Smooth muscle cell (in vitro differentiated cells): ENCODE results near the gene RUNX2. TPM values are rescaled to one million over a fixed set of nuclear protein-coding genes. Genes with fewer than 3 reads are reported as not detected.

Experiments used
- DNase-seq: peaks from one replicate; lab custom pipeline; 2025; ENCODE audit not compliant: unreplicated experiment; lab: John Stamatoyannopoulos, UW
- H2AFZ ChIP-seq: fragments of 200-600 bp; sonication (generic); 2 replicates; pipeline ENCODE4 v1.6.0; 2016; ENCODE audit warnings: antibody characterized with exemption, low read depth, mild to moderate bottlenecking
- H3F3A ChIP-seq: fragments of 200-600 bp; sonication (generic); 2 replicates; pipeline ENCODE4 v1.6.0; 2017; ENCODE audit warnings: antibody characterized with exemption, low read depth
- H3K27ac ChIP-seq: fragments of 200-600 bp; sonication (generic); 2 replicates; pipeline ENCODE4 v1.5.1; 2016; ENCODE audit warnings: low read depth, mild to moderate bottlenecking
- H3K27me3 ChIP-seq: fragments of 200-600 bp; sonication (generic); 2 replicates; pipeline ENCODE4 v1.6.1; 2016; ENCODE audit warnings: low read depth, mild to moderate bottlenecking
- H3K36me3 ChIP-seq: fragments of 200-600 bp; sonication (generic); 2 replicates; pipeline ENCODE4 v1.5.1; 2016; ENCODE audit warnings: low read depth
- H3K4me1 ChIP-seq: fragments of 200-600 bp; sonication (generic); 2 replicates; pipeline ENCODE4 v1.5.1; 2016; ENCODE audit warnings: low read depth
- H3K4me2 ChIP-seq: fragments of 200-600 bp; sonication (generic); 2 replicates; pipeline ENCODE4 v1.6.0; 2016; ENCODE audit warnings: mild to moderate bottlenecking
- H3K4me3 ChIP-seq: fragments of 200-600 bp; sonication (generic); 2 replicates; pipeline ENCODE4 v1.5.1; 2016; ENCODE audit warnings: mild to moderate bottlenecking
- H3K79me2 ChIP-seq: fragments of 200-600 bp; sonication (generic); 2 replicates; pipeline ENCODE4 v1.6.0; 2016; ENCODE audit warnings: low read depth, mild to moderate bottlenecking
- H3K9ac ChIP-seq: fragments of 200-600 bp; sonication (generic); 2 replicates; pipeline ENCODE4 v1.6.0; 2016; ENCODE audit warnings: low read depth
- H3K9me3 ChIP-seq: fragments of 200-600 bp; sonication (generic); replicated peaks from 2 replicates; pipeline ENCODE4 v1.5.1; 2016; ENCODE audit warnings: low read depth
- H4K20me1 ChIP-seq: fragments of 200-600 bp; sonication (generic); 2 replicates; pipeline ENCODE4 v1.6.0; 2016; ENCODE audit warnings: low read depth
- WGBS: methylation state at CpG from one replicate; pipeline ENCODE4 v1.1.7; 2016; ENCODE audit warnings: low lambda C conversion rate; 5-methylcytosine and 5-hydroxymethylcytosine counted together
- polyA plus RNA-seq: library from polyadenylated mRNA; unstranded; fragments of >200 nt; fragmentation: Nextera tagmentation; extraction: Ambion mirVana; gene quantifications from 2 replicates; pipeline ENCODE4 v1.2.1, GENCODE V29; 2016
- total RNA-seq: library from RNA; depleted of rRNA; stranded (reverse); fragments of >200 nt; gene quantifications from 2 replicates; pipeline ENCODE4 v1.2.3, GENCODE V29; 2014
- TF ChIP-seq, protein P1 (sequence below): fragments of 200-600 bp; sonication (generic); IDR thresholded peaks from 2 replicates; pipeline ENCODE4 v1.5.1; 2017; ENCODE audit warnings: borderline replicate concordance, mild to moderate bottlenecking, antibody characterized with exemption; ENCODE audit not compliant: insufficient read depth, poor library complexity, severe bottlenecking

The RUNX2 gene
- total and polyA plus RNA-seq, 2 experiments from 2014 or later: 12.5 to 16.4 TPM

DNA sequence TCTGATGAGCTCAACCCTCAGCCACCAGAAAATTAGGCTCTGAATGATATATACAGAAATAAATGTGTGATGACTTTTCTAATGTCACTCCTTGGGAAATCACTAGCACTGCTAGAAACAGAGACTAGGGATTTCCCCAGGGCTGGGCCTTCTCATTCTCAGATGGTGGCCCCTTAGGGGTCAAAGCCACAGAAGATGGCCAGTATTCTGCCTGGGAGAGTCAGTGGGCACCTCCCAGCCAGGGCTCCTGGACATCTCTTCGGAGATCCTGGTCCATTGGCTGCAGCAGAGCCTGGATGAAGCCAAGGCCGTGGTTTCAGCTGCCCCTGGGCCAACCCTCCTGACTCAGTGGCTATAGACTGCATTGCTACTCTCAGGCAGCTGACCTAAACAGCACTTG lies 326.5 kb downstream of the RUNX2 start:
- Histone ChIP-seq H3K4me3 (no peak overlapping the region), H3K4me2 (no peak overlapping the region), H3K79me2 (no peaks in the 10 kb centered on the region), H3K27ac (peak overlapping the region; percentile 97), H4K20me1 (no peaks in the 10 kb centered on the region), H3F3A (no peaks in the 10 kb centered on the region), H3K4me1 (peaks cover 14% of the 10 kb centered on the region), H2AFZ (no peak overlapping the region), H3K9me3 (no peaks in the 10 kb centered on the region), H3K9ac (no peak overlapping the region), H3K27me3 (no peaks in the 10 kb centered on the region), H3K36me3 (no peaks in the 10 kb centered on the region)
- WGBS: 92% methylated on average over 2 of the region's 2 CpGs
- TF ChIP-seq, protein P1, sequence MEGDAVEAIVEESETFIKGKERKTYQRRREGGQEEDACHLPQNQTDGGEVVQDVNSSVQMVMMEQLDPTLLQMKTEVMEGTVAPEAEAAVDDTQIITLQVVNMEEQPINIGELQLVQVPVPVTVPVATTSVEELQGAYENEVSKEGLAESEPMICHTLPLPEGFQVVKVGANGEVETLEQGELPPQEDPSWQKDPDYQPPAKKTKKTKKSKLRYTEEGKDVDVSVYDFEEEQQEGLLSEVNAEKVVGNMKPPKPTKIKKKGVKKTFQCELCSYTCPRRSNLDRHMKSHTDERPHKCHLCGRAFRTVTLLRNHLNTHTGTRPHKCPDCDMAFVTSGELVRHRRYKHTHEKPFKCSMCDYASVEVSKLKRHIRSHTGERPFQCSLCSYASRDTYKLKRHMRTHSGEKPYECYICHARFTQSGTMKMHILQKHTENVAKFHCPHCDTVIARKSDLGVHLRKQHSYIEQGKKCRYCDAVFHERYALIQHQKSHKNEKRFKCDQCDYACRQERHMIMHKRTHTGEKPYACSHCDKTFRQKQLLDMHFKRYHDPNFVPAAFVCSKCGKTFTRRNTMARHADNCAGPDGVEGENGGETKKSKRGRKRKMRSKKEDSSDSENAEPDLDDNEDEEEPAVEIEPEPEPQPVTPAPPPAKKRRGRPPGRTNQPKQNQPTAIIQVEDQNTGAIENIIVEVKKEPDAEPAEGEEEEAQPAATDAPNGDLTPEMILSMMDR: no peak
- no peak for DNase-seq

DNA sequence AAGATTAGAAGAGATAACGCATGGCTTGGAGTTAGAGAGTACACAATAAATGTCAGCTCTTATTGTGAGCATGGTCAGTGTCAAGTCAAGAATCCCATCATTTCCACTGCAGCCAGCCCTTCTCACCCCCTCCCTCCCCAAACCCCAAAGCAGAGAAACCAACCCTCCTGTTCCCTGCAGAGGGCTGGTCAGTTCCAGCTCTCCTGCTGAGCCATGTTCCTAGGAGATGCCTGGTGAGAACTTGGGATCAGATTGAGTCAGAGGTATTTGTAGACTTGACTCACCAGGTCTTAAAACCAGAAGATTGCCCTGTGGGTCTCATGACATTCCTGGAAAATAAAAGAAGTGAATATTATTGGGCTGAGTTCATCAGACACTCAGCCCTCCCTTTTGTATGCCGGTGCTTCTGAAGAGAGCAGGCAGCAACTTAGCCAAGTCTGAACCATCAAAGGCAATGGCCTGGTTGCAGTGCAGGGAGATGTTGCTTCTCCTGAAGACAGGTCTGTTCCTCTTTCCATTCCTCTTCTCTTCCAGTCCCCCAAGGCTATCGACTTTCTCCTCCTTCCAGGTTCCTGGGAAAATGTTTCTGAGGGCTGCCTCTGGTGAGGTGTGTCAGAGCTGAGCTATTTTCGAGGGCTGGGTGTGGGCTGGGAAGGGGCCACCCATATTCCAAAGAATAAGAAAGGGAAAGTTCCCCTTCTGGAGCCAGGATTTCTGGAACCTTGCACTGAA lies 327.8 kb downstream of the RUNX2 start:
- Histone ChIP-seq H3K27me3 (no peaks in the 10 kb centered on the region), H3K9ac (peak overlapping the region; percentile 70), H3K9me3 (no peaks in the 10 kb centered on the region), H3K79me2 (no peaks in the 10 kb centered on the region), H3K36me3 (no peaks in the 10 kb centered on the region), H3K4me2 (peak overlapping the region; percentile 68), H3K4me3 (no peak overlapping the region), H3K27ac (peak overlapping the region; percentile 97), H3K4me1 (peaks cover 5% of the 10 kb centered on the region), H2AFZ (no peak overlapping the region), H4K20me1 (no peaks in the 10 kb centered on the region), H3F3A (no peaks in the 10 kb centered on the region)
- DNase-seq: no peak
- WGBS: 26% methylated on average over 4 of the region's 4 CpGs
- TF ChIP-seq, protein P1: no peak

DNA sequence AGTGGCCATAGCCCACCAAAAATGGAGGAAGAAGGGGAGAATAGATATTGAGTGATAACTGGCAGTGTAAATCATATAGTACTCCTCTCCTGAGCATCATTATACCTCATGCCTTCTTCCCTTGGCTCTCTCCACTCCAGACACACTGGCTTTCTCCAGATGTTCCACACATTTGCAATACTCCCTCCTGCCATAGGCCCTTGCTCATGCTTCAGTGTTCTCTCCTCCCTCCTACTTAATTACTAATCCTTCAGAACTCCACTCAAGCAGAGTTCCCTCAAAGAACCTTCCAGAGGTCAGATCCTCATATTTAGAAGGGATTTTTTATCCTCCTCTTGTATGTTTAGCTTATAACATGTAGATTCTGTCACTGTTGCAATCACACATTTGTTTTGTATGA lies 329.1 kb downstream of the RUNX2 start:
- no peak for DNase-seq
- Histone ChIP-seq H3K9me3 (no peaks in the 10 kb centered on the region), H3K27me3 (no peaks in the 10 kb centered on the region), H3K4me2 (no peak overlapping the region), H4K20me1 (no peaks in the 10 kb centered on the region), H3K36me3 (no peaks in the 10 kb centered on the region), H3K27ac (peak overlapping the region; percentile 97), H3K79me2 (no peaks in the 10 kb centered on the region), H3F3A (no peaks in the 10 kb centered on the region), H2AFZ (no peak overlapping the region), H3K4me3 (no peak overlapping the region), H3K4me1 (no peaks in the 10 kb centered on the region), H3K9ac (no peak overlapping the region)
- TF ChIP-seq, protein P1: no peak

DNA sequence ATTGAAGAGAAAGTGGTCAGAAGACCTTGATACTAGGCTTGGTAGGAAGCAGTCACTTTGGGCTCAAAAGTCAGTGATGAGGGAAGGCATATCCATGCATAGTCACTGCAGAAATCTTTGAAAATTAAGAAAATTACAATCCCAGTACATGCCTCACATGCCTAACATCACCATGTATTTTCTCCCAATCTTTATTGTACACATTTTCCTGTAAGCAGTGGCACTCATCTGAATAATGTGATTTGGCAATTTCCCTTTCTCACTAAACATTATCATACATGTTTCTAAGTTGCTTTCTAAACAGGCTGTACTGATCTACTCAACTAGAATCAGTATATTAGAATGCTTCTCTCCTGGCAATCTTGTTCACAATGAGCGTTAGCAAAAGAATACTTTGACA lies 330.3 kb downstream of the RUNX2 start:
- Histone ChIP-seq H3K36me3 (no peaks in the 10 kb centered on the region), H3K4me1 (peaks cover 3% of the 10 kb centered on the region), H3K4me2 (no peak overlapping the region), H3K79me2 (no peaks in the 10 kb centered on the region), H4K20me1 (no peaks in the 10 kb centered on the region), H3K9ac (no peak overlapping the region), H3F3A (no peaks in the 10 kb centered on the region), H3K27ac (no peak overlapping the region), H3K4me3 (no peak overlapping the region), H2AFZ (no peak overlapping the region), H3K27me3 (peaks cover 8% of the 10 kb centered on the region), H3K9me3 (no peaks in the 10 kb centered on the region)
- no peak for DNase-seq
- TF ChIP-seq, protein P1: no peak
- WGBS: 100% methylated on average over 1 of the region's 1 CpG
